Fibroblast of skin of left biceps (primary cell): Measurements from ENCODE around the gene PLEKHH2.
A peak's percentile ranks its signal among the peaks of the same experiment; 100 is the strongest.

Experiments
- DNase-seq, 2 experiments: peaks; one replicate each; pipeline ENCODE4 v3.0.0-alpha.2; 2013; ENCODE audit warnings: low read depth in 2 of 2

Gene PLEKHH2

DNA sequence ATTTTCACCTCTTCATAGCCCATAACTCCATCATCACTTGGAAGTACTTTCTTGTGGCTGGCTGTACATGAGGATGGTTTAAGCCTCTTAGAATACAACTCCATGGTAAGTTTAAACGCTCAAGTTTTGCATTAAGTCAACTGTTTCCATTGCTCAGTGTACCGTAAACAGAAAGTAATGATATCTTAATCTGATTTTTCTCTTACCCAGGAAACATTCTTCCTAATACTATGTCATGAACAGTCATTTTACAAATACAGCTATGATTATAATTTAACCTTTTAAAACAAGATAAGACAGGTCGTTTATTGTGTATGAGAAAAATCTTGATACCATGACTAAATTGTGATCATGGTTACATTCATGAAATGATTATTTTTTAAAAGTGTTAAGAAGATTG lies 125.2 kb downstream of the PLEKHH2 start:
- no peak for DNase-seq

- no peak for DNase-seq
Observed at GRCh38 chr2:43763091-43763490, 126.0 kb downstream of the PLEKHH2 start.

GRCh38 chr2:43764086-43764705 lies 127.1 kb downstream of the PLEKHH2 start:
- no peak for DNase-seq

- DNase-seq, result no peak
Observed at GRCh38 chr2:43766006-43766405, 128.9 kb downstream of the PLEKHH2 start.

DNA sequence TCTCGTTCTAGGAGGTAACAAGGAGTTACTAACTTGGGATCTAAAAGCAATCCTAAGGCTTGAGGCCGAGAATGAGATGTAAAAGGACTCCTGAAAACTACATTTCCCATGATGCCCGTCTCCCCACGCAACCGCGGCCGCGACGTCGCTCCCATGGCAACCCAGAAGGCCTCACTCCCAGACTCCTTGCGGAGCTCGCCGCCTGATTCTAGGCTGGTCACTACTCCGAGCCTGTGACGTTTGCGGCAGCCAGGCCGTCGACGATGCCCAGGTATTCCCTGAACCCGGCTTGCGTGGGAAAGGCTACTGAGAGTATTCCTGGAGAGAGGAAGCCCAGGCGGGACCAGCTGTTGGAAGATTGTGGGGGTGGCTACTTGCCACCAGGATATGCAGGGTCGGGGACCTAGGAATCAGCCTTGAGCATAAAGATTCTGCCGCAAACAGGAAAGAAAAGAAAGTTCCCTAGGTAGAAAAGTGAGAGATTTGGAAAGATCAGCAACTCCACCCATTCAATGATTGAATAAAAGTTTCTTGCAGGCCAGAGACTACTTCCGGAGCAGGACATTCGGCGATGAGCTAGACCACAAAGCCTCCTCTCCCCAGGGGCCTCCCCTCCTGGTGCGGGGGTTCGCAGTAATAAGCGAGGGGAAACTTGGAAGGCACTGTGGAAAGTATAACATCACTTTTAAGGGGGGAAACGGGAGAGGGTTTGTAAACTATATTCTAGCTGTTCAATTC lies 137.0 kb downstream of the PLEKHH2 start, which contains the start of gene DYNC2LI1:
DYNC2LI1 (plus strand) TSS at position 164 of the 738 bp plus-strand sequence; CDS start at position 264, 100 bp downstream.
- DNase-seq, result peak; percentile 57 to 64

DNA sequence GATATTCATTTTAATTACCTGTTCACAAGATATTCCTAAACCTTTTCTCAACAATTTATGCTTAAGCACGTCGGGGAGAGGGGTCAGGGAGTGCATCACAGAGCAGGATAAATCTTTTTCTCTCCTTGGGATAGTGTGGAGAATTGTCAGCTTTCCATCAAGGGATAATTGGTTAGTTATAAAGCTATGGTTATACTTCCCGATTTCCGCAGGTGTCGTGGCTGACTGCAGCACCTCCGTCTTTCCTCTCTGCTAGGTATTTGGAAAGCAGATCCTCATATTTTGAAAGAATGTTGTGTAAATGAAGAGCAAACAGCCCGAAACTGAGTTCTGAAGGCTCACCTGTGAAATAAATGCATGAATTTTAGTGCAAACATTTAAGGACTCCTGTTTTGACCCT lies 137.6 kb downstream of the PLEKHH2 start:
- no peak for DNase-seq

DNA sequence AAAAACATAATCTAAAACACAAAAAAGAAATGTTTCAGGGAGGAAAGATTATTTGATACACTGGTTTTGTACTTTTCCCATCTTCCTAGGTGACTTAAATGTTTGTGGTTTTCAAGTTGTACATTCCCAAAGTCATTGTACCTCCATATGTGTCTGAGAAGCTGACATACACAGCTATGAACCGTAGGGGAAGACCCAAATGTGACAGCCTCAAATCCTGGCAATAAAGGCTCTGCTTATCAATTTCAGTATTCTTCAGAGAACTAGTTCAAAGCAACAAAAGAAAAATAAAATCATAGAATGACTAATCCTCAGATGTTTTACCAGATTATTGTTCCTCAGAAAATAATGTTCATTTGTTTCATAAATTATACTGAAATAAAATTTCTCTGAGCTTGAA lies 139.3 kb downstream of the PLEKHH2 start:
- no peak for DNase-seq

- no peak for DNase-seq
Observed at GRCh38 chr2:43777306-43777926, 140.4 kb downstream of the PLEKHH2 start.

DNA sequence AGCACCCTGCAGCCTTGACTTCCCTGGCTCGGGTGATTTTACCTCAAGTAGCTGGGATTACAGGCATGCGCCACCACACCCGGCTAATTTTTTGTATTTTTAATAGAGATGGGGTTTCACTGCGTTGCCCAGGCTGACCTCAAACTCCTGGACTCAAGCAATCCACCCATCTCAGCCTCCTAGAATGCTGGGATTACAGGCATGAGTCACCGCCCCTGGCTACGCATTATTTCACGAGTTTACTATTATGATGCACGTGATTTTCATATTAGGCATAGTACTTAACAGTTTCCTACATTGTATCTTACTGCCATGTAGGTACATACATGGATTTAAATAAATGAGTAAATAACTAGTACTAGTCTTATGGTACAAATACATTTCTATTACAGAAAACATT lies 141.2 kb downstream of the PLEKHH2 start:
- DNase-seq, result no peak

DNA sequence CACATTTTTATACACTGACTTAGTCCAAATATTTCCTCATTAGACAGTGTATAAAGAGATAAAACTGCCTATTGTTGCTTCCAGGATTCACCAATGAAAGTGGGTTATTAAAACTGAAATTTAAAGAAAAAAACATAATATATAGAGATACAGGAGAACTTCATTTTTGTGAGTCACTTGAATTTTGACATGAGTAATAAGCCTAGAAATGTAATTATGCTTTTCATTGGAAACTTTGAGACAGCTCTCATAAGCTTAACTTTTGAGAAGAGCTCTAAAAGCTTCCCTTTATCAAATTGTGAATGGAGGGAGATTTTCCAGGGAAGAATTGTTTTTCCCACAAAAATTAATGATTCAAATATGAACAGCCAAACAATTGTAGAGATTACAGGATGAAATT lies 150.8 kb downstream of the PLEKHH2 start:
- DNase-seq, result no peak

GRCh38 chr2:43788646-43789045 lies 151.6 kb downstream of the PLEKHH2 start:
- DNase-seq, result no peak

DNA sequence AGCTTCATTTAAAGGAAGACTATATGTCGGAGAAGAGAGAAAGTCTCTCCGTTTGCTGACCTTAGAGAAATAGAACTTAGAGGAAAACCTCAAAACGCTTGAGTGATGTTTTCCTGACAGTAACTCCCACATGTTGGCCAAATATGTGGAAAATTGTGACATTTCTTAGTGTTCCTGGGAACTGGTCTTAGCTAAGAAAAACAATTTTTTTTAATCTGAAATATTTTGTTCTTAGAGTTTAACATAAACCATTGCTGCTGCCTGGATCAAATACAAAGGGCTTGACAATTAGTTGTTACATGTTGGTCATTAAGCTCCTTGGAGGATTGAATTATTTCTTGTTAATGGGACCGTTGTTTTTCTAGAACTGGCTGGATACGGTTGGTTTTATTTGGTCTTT lies 153.1 kb downstream of the PLEKHH2 start:
- no peak for DNase-seq

GRCh38 chr2:43791035-43791765 lies 154.1 kb downstream of the PLEKHH2 start:
- no peak for DNase-seq

GRCh38 chr2:43792653-43793052 lies 155.6 kb downstream of the PLEKHH2 start:
- no peak for DNase-seq

- DNase-seq, result no peak
Observed at GRCh38 chr2:43794956-43795355, 157.9 kb downstream of the PLEKHH2 start.

DNA sequence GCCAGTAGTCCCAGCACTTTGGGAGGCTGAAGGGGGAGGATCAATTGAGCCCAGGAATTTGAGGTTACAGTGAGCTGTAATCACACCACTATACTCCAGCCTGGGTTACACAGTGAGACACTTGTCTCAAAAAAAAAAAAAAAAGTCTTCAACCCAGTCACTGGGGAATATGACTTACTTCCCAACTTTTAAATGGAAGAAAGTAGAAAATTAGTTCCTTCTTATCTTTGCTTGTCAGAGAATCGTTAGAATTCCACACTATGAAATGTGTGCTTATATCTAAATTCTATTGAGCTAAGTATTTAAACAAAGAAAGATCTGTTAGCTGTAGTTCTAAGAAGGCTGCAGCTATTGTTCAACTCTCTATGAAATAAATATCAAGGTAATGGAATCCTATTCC lies 159.1 kb downstream of the PLEKHH2 start:
- no peak for DNase-seq

DNA sequence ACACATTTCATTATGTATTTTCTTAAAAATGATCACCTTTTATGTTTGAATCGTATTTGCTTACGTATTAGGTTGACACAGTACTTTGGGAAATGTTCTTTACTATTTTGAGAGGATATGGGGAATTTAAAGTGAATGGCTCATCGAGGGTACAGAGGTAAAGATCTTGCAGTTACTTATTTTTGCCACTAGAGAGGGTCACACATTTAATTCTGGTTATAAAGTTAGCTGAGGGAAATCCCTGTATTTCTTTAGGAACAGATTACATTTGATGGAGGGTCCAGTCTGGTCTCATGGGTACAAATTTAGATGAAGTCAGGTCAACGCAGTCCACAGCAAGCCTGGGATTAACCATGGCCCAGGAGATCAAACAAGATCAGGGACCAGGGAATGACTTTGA lies 161.2 kb downstream of the PLEKHH2 start:
- no peak for DNase-seq

DNA sequence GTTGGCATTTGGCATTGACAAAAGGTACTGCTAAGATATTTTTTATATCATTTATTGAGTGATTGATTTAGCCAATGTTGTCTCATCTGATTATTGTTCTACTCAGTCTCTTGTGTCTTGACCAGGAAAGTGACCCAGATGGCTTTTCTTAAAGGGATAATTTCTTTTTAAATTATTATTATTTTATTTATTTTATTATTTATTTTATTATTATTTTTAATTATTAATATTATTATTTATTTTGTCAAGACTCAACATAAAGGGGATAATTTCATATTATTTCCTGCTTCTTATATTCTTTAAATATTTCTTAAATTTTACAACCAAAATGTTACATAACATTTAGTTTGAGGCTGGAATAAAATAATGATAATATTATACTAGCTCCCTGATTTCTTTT lies 163.8 kb downstream of the PLEKHH2 start:
- DNase-seq, result no peak

DNA sequence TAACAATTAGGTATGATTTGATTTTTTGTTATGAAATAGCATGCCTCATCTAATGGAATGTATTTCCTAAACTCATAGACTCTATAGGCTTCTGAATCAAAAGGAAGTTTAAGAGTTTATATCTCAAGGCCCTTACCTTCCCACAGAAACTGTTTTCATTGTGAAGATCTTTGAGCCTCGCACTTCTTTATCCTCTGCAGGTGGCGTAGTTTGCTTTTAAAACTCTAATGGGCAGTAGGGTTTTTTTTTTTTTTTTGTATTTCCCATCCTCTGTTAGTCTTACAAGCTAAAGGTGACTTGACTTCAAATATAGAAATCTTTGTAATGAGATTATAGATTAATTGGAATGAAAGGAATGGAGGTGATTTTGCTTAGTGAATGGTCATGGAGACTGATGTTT lies 165.1 kb downstream of the PLEKHH2 start:
- no peak for DNase-seq

GRCh38 chr2:43803113-43803512 lies 166.1 kb downstream of the PLEKHH2 start:
- DNase-seq, result no peak

GRCh38 chr2:43806719-43807031 lies 169.6 kb downstream of the PLEKHH2 start:
- no peak for DNase-seq

- DNase-seq, result no peak
Observed at GRCh38 chr2:43810452-43810851, 173.4 kb downstream of the PLEKHH2 start.

DNA sequence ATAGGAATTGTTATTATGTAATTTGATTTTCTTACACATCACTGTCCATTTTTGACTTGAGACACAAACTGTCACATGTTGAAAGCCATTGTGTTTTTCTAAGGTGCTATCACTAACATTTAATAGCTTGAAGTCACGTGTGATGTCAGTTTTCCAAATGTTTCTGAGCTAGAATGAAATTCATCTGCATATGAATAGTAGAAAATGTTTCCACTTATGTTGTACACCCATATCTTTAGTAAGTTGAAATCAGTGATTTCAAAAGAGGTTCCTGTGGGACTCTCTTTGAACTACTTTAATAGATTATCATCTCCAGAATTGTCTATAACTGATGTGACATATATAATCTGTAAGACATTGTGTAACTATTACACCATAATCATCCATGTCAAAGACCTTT lies 173.8 kb downstream of the PLEKHH2 start:
- no peak for DNase-seq
